ENCODE measurements around the gene CDK5RAP3.
"Not testable (repeated sequence)": the region's sequence is repeated elsewhere in the genome, so short reads cannot be mapped to it uniquely, and the experiment has no call there.

The CDK5RAP3 gene

GRCh38 chr17:47998044-47998443, 27.1 kb downstream of the CDK5RAP3 start:
- no peak for DNase-seq (ENCODE audit: low read depth)
- H3K4me3 ChIP-seq (ENCODE audit: low read length) = no peak overlapping the region
- TF ChIP-seq CTCF (conservative IDR thresholded peaks at IDR 0.05; ENCODE audit: low read length) = no peak

DNA sequence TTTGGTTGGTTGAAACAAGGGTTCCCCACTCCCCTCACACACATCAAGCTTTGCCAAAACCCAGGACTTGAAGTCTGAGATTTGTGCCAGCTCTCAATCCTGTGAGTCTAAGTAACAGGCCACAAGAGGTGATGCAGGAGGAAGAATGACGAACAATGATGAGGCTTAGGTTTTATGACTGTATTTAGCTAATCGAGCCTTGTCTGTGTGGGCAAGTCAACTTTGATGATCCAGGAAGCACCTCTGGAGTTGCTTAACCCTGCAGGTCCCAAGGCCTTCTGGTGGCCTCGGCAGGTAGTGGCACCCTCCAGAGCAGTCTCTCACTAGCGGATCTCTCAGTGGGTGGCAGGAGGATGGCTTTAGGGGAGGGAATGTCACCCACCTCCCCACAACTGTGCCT, 28.7 kb downstream of the CDK5RAP3 start:
- no peak for TF ChIP-seq CTCF (conservative IDR thresholded peaks at IDR 0.05; ENCODE audit: low read length)
- peak; percentile 42 for DNase-seq (ENCODE audit: low read depth)
- H3K4me3 ChIP-seq (ENCODE audit: low read length) = no peak overlapping the region

DNA sequence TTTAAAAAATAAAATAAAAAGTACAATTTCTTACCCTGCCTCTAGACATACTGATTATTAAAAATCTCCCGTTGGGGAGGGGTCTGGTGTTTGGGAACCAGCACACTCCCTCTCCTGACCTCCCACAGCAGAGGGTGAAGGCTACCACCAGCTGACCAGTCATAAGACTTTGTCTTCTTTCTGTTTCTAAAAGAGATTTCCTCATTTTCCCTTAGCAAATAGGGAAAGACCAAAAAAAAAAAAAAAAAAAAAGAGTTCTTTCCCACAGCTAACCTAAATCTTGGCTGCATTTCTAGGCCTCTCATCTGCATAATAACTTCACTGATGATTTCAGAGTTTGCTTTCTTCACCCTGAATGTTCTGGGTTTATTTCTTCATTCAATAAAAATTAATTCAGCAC, 30.3 kb downstream of the CDK5RAP3 start:
- TF ChIP-seq CTCF (conservative IDR thresholded peaks at IDR 0.05; ENCODE audit: low read length) = no peak
- no peak overlapping the region for H3K4me3 ChIP-seq (ENCODE audit: low read length)
- peak; percentile 34 for DNase-seq (ENCODE audit: low read depth)

GRCh38 chr17:48001657-48002056, 30.7 kb downstream of the CDK5RAP3 start:
- not testable (repeated sequence) for H3K4me3 ChIP-seq (ENCODE audit: low read length); DNase-seq (ENCODE audit: low read depth)

- peak; percentile 77 for DNase-seq (ENCODE audit: low read depth)
- TF ChIP-seq CTCF (conservative IDR thresholded peaks at IDR 0.05; ENCODE audit: low read length) = no peak
- H3K4me3 ChIP-seq (ENCODE audit: low read length) = no peak overlapping the region
Measured at GRCh38 chr17:48002266-48002915, 31.5 kb downstream of the CDK5RAP3 start.

- no peak for TF ChIP-seq CTCF (conservative IDR thresholded peaks at IDR 0.05; ENCODE audit: low read length)
- DNase-seq (ENCODE audit: low read depth) = no peak
- H3K4me3 ChIP-seq (ENCODE audit: low read length) = no peak overlapping the region
Measured at GRCh38 chr17:48002916-48003416, 32.1 kb downstream of the CDK5RAP3 start.

DNA sequence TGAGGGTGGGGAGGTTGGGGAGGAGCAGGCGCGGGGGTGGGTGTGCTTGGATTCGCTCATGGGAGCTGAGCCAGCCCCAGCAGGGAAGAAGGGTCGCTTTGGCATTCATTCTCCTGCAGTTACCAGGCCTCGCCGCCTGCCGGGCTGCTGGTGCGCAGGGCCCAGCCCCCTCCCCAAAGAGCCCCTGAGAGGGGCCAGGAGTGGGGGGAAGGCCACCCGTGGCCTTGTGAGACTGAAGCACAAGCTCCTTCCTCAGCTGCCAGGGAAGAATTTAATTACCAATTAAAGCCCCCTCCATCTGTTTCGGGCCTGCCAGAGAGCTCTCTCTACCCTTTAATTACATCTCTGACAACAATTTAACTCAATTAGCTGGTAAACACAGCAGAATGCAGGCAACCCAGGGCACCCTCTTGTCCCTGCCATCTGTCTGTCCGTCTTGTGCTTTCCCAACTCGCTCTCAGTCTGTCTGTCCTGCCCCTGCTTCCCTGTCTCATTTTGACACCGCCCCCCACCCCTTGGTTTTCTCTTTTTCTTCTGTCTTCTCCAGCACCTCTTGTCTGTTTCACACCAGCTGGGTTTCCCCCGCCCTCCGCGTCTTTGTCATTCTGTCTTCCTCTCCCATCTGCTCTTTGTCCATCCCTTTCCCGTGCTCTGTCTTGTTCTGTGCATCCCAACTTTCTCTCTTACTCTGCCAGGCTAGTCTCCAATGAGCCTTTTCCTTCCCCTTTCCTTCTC, 32.7 kb downstream of the CDK5RAP3 start:
- no peak overlapping the region for H3K4me3 ChIP-seq (ENCODE audit: low read length)
- DNase-seq (ENCODE audit: low read depth) = no peak
- no peak for TF ChIP-seq CTCF (conservative IDR thresholded peaks at IDR 0.05; ENCODE audit: low read length)
